ENCODE results near the gene NUF2.
"Not testable (repeated sequence)": the region's sequence is repeated elsewhere in the genome, so short reads cannot be mapped to it uniquely, and the experiment has no call there.

Gene NUF2

GRCh38 chr1:163337631-163338030 lies 15.9 kb downstream of the NUF2 start:
- DNase-seq = no peak

- DNase-seq = no peak
Observed at GRCh38 chr1:163346326-163346870, 24.6 kb downstream of the NUF2 start.

- DNase-seq = no peak
Observed at GRCh38 chr1:163347106-163347505, 25.4 kb downstream of the NUF2 start.

- DNase-seq = no peak
Observed at GRCh38 chr1:163351912-163352311, 30.2 kb downstream of the NUF2 start.

GRCh38 chr1:163357378-163357777 lies 35.6 kb downstream of the NUF2 start:
- no peak for DNase-seq

- DNase-seq = not testable (repeated sequence)
Observed at GRCh38 chr1:163358172-163358571, 36.4 kb downstream of the NUF2 start.

- DNase-seq = no peak
Observed at GRCh38 chr1:163361123-163361934, 39.6 kb downstream of the NUF2 start.

GRCh38 chr1:163365186-163365585 lies 43.4 kb downstream of the NUF2 start:
- DNase-seq = no peak

- no peak for DNase-seq
Observed at GRCh38 chr1:163366555-163366954, 44.8 kb downstream of the NUF2 start.

- no peak for DNase-seq
Observed at GRCh38 chr1:163367721-163368120, 46.0 kb downstream of the NUF2 start.

- DNase-seq = no peak
Observed at GRCh38 chr1:163372576-163372975, 50.8 kb downstream of the NUF2 start.

- no peak for DNase-seq
Observed at GRCh38 chr1:163378554-163378953, 56.8 kb downstream of the NUF2 start.

- DNase-seq = no peak
Observed at GRCh38 chr1:163379801-163380200, 58.0 kb downstream of the NUF2 start.

- no peak for DNase-seq
Observed at GRCh38 chr1:163381487-163382184, 59.9 kb downstream of the NUF2 start.

GRCh38 chr1:163382395-163382794 lies 60.6 kb downstream of the NUF2 start:
- no peak for DNase-seq

- DNase-seq = no peak
Observed at GRCh38 chr1:163387146-163387545, 65.4 kb downstream of the NUF2 start.

GRCh38 chr1:163388970-163389369 lies 67.2 kb downstream of the NUF2 start:
- DNase-seq = no peak

- DNase-seq = no peak
Observed at GRCh38 chr1:163395790-163396189, 74.0 kb downstream of the NUF2 start.

GRCh38 chr1:163397451-163398200 lies 75.9 kb downstream of the NUF2 start:
- DNase-seq = no peak

GRCh38 chr1:163399001-163399400 lies 77.2 kb downstream of the NUF2 start:
- DNase-seq = no peak

GRCh38 chr1:163399976-163400601 lies 78.3 kb downstream of the NUF2 start:
- DNase-seq = no peak

GRCh38 chr1:163401211-163401610 lies 79.5 kb downstream of the NUF2 start:
- DNase-seq = no peak
